GM12878 (cell line): Measurements from ENCODE around the gene KRTAP10-2.

Experiments
- BRCA1 ChIP-seq: IDR thresholded peaks from 2 replicates; pipeline ENCODE4 v1.6.1; 2011; ENCODE audit warnings: low read depth, low read length, improper control_type of control experiment
- CTCF ChIP-seq, 3 experiments: IDR thresholded peaks in 2 of 3; conservative IDR thresholded peaks in 1 of 3; 2 replicates each; pipeline ENCODE4 v1.5.1; 2011; ENCODE audit warnings: low read depth in 3 of 3, low read length in 3 of 3, mild to moderate bottlenecking in 3 of 3, control low read depth in 2 of 3, moderate library complexity in 2 of 3, inconsistent platforms in 1 of 3, mixed read lengths in 1 of 3; ENCODE audit not compliant: control insufficient read depth in 2 of 3, insufficient read depth in 1 of 3; ENCODE audit errors: extremely low read depth in 1 of 3
- E2F4 ChIP-seq: IDR thresholded peaks from 2 replicates; pipeline ENCODE4 v1.6.1; 2012; ENCODE audit warnings: low read depth, low read length, improper control_type of control experiment
- POLR2A ChIP-seq: IDR thresholded peaks from 2 replicates; pipeline ENCODE4 v1.6.1; 2011; ENCODE audit warnings: low read depth, mild to moderate bottlenecking, low read length
- POLR2AphosphoS5 ChIP-seq: IDR thresholded peaks from 2 replicates; pipeline ENCODE4 v1.6.1; 2011; ENCODE audit warnings: mild to moderate bottlenecking, low read length, inconsistent platforms
- SIN3A ChIP-seq: IDR thresholded peaks from 2 replicates; pipeline ENCODE4 v1.6.1; 2012; ENCODE audit warnings: low read depth, low read length, improper control_type of control experiment
- SMC3 ChIP-seq: IDR thresholded peaks from 2 replicates; pipeline ENCODE4 v1.6.1; 2011; ENCODE audit warnings: low read length, improper control_type of control experiment, borderline replicate concordance
- USF2 ChIP-seq: IDR thresholded peaks from 2 replicates; pipeline ENCODE4 v1.6.1; 2011; ENCODE audit warnings: low read depth, low read length, improper control_type of control experiment, borderline replicate concordance
- ZNF24 ChIP-seq: fragments of 450-650 bp; IDR thresholded peaks from 2 replicates; pipeline ENCODE4 v1.6.1; 2017; ENCODE audit warnings: antibody characterized with exemption, mild to moderate bottlenecking

- no peak for TF ChIP-seq E2F4
- TF ChIP-seq USF2: no peak
- no peak for TF ChIP-seq BRCA1
- peak; percentile 85 for TF ChIP-seq SMC3
- TF ChIP-seq CTCF (IDR thresholded peaks at IDR 0.05 in 2 of 3, conservative IDR thresholded peaks at IDR 0.05 in 1 of 3; ENCODE audit: control insufficient read depth in 2 of 3, extremely low read depth in 1 of 3, insufficient read depth in 1 of 3, low read depth in 3 of 3, low read length in 3 of 3): peak; percentile 72 to 87 (median 82)
- TF ChIP-seq SIN3A: no peak
- no peak for TF ChIP-seq POLR2A
- TF ChIP-seq ZNF24: no peak
- TF ChIP-seq POLR2AphosphoS5: no peak
Observed at GRCh38 chr21:44510508-44511218, 40.6 kb downstream of the KRTAP10-2 start.
